Measurements from ENCODE around the gene STK32B.

The STK32B gene

DNA sequence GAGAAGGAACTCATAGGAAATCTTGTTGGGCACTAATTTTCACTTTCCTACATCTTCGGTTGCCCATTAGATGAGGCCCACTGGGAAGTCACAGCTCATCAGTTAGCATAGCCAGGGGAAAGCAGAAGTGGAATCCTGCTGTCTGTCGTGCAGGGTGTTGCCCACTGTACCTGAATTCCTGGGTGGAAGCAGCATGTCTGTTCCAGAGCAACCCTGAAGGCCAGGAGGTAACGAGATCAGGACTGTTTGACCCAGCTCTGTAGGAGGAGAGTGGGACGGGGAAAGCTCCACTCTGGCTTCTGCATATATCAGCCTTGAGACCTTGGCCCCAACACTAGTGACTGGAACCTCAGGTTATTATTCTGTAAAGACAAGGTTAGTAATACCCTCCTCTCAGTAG, 361.0 kb downstream of the STK32B start (continued):
- TF ChIP-seq, protein P1, sequence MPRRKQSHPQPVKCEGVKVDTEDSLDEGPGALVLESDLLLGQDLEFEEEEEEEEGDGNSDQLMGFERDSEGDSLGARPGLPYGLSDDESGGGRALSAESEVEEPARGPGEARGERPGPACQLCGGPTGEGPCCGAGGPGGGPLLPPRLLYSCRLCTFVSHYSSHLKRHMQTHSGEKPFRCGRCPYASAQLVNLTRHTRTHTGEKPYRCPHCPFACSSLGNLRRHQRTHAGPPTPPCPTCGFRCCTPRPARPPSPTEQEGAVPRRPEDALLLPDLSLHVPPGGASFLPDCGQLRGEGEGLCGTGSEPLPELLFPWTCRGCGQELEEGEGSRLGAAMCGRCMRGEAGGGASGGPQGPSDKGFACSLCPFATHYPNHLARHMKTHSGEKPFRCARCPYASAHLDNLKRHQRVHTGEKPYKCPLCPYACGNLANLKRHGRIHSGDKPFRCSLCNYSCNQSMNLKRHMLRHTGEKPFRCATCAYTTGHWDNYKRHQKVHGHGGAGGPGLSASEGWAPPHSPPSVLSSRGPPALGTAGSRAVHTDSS (tag by site-specific recombination; IDR thresholded peaks at IDR 0.05): no peak
- no peak for TF ChIP-seq ZNF10 (tag by site-specific recombination; IDR thresholded peaks at IDR 0.05)
- TF ChIP-seq, protein P2, sequence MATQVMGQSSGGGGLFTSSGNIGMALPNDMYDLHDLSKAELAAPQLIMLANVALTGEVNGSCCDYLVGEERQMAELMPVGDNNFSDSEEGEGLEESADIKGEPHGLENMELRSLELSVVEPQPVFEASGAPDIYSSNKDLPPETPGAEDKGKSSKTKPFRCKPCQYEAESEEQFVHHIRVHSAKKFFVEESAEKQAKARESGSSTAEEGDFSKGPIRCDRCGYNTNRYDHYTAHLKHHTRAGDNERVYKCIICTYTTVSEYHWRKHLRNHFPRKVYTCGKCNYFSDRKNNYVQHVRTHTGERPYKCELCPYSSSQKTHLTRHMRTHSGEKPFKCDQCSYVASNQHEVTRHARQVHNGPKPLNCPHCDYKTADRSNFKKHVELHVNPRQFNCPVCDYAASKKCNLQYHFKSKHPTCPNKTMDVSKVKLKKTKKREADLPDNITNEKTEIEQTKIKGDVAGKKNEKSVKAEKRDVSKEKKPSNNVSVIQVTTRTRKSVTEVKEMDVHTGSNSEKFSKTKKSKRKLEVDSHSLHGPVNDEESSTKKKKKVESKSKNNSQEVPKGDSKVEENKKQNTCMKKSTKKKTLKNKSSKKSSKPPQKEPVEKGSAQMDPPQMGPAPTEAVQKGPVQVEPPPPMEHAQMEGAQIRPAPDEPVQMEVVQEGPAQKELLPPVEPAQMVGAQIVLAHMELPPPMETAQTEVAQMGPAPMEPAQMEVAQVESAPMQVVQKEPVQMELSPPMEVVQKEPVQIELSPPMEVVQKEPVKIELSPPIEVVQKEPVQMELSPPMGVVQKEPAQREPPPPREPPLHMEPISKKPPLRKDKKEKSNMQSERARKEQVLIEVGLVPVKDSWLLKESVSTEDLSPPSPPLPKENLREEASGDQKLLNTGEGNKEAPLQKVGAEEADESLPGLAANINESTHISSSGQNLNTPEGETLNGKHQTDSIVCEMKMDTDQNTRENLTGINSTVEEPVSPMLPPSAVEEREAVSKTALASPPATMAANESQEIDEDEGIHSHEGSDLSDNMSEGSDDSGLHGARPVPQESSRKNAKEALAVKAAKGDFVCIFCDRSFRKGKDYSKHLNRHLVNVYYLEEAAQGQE (tag by site-specific recombination; IDR thresholded peaks at IDR 0.05): no peak
- TF ChIP-seq HOXD13 (CRISPR knock-in tag; IDR thresholded peaks at IDR 0.05; ENCODE audit: borderline replicate concordance): no peak

DNA sequence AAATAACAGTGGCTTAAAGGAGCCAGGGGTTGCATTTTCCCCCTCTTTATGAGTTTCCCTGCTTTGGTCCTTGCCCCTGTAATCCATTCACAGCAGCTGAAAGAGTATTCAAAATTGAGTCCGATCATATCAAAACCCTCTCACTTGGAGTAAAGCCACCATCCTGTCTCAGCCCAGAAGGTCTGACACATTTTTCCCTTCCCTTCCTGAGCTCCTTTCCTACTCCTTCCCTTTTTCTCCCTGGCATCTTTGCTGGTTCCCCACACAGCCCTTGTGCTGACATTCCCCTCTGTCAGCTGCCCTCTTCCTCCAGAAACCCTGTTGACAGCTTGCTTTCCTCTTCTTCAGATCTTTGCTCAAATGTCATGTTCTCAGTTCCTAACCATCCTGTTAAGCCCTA, 361.5 kb downstream of the STK32B start:
- TF ChIP-seq ZNF791 (tag by site-specific recombination; IDR thresholded peaks at IDR 0.05) (no peak), ZNF292 (tag by site-specific recombination; IDR thresholded peaks at IDR 0.05; ENCODE audit: borderline replicate concordance, low read depth) (no peak), ATF2 (tag by site-specific recombination; IDR thresholded peaks at IDR 0.05; ENCODE audit: low read depth) (no peak), ZNF350 (tag by site-specific recombination; IDR thresholded peaks at IDR 0.05) (no peak), ZSCAN23 (tag by site-specific recombination; IDR thresholded peaks at IDR 0.05) (no peak)
- H3K27ac ChIP-seq (ENCODE audit: extremely low read depth, low read depth, low read length): no peak overlapping the region
- no peaks in the 10 kb centered on the region for H3K4me1 ChIP-seq (ENCODE audit: control insufficient read depth, insufficient read depth, low read length)
- H3K9me3 ChIP-seq (ENCODE audit: control insufficient read depth, insufficient read depth, low read depth, low read length): no peaks in the 10 kb centered on the region
- ChIA-PET CTCF (interaction anchor here (0.7 to 1.4 kb wide), 3 partner anchors 13 to 362 kb away, joined by 3 to 9 read pairs (median 3); partner anchors contain the start of gene STK32B), POLR2A (no interaction called here)
- no peak overlapping the region for H3K4me3 ChIP-seq (ENCODE audit: low read depth, low read length)
- no peaks in the 10 kb centered on the region for H3K36me3 ChIP-seq (ENCODE audit: control insufficient read depth in 2 of 2, insufficient read depth in 1 of 2, low read length in 2 of 2)

DNA sequence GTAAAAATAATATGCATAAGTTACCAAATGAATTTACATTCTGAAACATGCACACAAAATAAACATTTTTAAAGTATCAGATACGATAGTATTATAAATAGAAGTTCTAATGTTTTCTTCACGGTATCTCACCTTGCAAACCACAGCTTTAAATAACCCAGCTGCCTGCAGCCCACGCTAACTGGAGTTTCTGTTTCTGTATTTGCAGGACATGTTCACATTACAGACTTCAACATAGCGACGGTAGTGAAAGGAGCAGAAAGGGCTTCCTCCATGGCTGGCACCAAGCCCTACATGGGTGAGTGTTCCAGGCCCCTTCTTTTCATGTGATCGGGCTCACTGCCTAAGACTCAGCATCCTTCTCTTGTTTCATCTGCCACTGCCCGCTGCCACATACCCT, 365.4 kb downstream of the STK32B start:
- ChIA-PET POLR2A (no interaction called here), CTCF (no interaction called here)
- no peaks in the 10 kb centered on the region for H3K4me1 ChIP-seq (ENCODE audit: control insufficient read depth, insufficient read depth, low read length)
- H3K27ac ChIP-seq (ENCODE audit: extremely low read depth, low read depth, low read length): no peak overlapping the region
- TF ChIP-seq ZNF560 (tag by site-specific recombination; IDR thresholded peaks at IDR 0.05; ENCODE audit: borderline replicate concordance) (no peak), EGR2 (tag by site-specific recombination; IDR thresholded peaks at IDR 0.05; ENCODE audit: low read depth) (no peak), ZNF747 (tag by site-specific recombination; IDR thresholded peaks at IDR 0.05) (no peak), ATF2 (tag by site-specific recombination; IDR thresholded peaks at IDR 0.05; ENCODE audit: low read depth) (no peak)
- TF ChIP-seq, protein P3, sequence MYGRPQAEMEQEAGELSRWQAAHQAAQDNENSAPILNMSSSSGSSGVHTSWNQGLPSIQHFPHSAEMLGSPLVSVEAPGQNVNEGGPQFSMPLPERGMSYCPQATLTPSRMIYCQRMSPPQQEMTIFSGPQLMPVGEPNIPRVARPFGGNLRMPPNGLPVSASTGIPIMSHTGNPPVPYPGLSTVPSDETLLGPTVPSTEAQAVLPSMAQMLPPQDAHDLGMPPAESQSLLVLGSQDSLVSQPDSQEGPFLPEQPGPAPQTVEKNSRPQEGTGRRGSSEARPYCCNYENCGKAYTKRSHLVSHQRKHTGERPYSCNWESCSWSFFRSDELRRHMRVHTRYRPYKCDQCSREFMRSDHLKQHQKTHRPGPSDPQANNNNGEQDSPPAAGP (tag by site-specific recombination; IDR thresholded peaks at IDR 0.05): no peak
- TF ChIP-seq, protein P4, sequence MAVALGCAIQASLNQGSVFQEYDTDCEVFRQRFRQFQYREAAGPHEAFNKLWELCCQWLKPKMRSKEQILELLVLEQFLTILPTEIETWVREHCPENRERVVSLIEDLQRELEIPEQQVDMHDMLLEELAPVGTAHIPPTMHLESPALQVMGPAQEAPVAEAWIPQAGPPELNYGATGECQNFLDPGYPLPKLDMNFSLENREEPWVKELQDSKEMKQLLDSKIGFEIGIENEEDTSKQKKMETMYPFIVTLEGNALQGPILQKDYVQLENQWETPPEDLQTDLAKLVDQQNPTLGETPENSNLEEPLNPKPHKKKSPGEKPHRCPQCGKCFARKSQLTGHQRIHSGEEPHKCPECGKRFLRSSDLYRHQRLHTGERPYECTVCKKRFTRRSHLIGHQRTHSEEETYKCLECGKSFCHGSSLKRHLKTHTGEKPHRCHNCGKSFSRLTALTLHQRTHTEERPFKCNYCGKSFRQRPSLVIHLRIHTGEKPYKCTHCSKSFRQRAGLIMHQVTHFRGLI (tag by site-specific recombination; IDR thresholded peaks at IDR 0.05): no peak
- H3K4me3 ChIP-seq (ENCODE audit: low read depth, low read length): no peak overlapping the region
- no peaks in the 10 kb centered on the region for H3K36me3 ChIP-seq (ENCODE audit: control insufficient read depth in 2 of 2, insufficient read depth in 1 of 2, low read length in 2 of 2)
- H3K9me3 ChIP-seq (ENCODE audit: control insufficient read depth, insufficient read depth, low read depth, low read length): no peaks in the 10 kb centered on the region

Measured in HEK293 (cell line).